ENCODE data around the gene SLC17A4.
"Not testable (repeated sequence)": the region's sequence is repeated elsewhere in the genome, so short reads cannot be mapped to it uniquely, and the experiment has no call there.

Gene SLC17A4

DNA sequence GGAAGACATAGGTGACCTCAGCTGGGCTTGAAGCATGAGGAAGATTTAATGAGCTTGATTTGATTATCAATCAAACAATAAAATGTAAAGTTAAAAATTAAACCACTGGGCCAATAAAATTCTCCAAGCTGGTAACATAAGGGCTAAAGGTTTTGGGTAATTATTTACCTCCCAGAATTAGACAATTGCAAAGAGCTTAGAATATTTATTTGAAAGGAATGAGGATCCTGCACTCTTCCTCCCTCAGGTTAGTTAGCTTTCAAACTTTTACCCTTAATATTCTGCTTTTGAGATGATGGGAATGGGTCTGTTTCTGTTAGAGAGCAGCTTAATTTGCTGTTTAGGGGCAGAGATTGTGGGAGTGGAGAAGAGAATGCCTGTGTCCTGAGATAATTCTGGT, at the start of gene SLC17A4:
SLC17A4 (plus strand) TSS at position 208 of the 400 bp plus-strand sequence. CDS start 7,221 bp downstream, outside the sequence.
- DNase-seq, result no peak

GRCh38 chr6:25706314-25707014, 48.1 kb upstream of the SLC17A4 start:
- DNase-seq, result no peak

GRCh38 chr6:25709761-25710160, 44.8 kb upstream of the SLC17A4 start:
- no peak for DNase-seq

DNA sequence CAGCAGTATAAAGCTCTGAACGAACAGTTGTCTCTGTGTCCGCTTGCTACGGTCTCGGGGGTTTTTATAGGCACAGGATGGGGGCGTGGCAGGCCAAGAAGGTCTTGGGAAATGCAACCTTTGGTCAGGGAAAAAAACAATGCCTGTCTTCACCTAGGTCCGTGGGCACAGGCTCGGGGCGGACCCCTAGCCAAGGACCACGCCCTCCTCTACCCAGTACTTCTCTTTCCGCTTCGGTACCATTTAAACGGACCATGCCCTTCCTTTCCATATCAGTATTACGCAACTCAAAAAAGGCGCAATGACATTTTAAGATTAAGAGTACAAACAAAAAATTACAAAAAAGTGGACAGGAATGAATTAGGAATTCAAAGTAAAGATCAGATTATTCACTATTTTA, 44.3 kb upstream of the SLC17A4 start:
- DNase-seq, result no peak

GRCh38 chr6:25713824-25714223, 40.7 kb upstream of the SLC17A4 start:
- DNase-seq, result no peak

DNA sequence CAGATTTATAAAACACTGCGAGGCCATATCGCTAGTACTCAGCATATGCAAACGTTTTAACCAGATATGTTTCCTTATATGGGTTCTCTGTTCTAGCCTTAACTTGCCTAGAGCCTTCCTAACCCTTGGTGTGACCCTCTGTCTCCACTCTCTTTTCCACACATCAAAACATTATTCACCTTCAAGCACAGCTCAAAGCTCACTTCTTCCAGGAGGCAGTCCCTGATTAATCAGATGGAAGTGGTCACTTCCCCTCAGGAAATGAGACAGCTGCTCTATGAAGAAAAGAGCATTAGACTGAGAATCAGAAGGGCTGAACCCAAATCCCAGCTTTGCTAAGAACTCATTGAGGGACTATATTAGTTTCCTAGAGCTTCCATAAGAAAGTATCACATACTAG, 39.8 kb upstream of the SLC17A4 start:
- DNase-seq, result no peak

DNA sequence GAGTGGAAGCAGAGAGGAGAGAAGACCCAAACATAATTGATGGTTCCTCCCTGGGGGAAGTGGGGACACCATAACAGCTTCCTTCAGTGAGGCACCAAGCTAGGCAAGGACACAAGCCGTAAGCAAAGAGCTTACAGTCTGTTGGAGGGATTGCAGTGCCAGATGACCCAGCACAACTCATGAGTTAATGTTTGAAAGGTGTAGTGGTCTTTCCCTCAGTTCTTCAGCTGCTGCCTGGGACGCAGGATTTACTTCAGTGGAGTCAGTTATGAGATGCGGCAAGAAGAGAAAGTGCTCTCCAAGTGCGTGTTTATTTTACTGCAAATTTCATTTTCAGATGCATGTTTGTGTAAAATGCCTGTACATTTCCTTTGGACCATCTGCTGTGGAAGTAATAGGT, 38.7 kb upstream of the SLC17A4 start:
- DNase-seq, result no peak

- no peak for DNase-seq
Measured at GRCh38 chr6:25717866-25718740, 36.4 kb upstream of the SLC17A4 start.

DNA sequence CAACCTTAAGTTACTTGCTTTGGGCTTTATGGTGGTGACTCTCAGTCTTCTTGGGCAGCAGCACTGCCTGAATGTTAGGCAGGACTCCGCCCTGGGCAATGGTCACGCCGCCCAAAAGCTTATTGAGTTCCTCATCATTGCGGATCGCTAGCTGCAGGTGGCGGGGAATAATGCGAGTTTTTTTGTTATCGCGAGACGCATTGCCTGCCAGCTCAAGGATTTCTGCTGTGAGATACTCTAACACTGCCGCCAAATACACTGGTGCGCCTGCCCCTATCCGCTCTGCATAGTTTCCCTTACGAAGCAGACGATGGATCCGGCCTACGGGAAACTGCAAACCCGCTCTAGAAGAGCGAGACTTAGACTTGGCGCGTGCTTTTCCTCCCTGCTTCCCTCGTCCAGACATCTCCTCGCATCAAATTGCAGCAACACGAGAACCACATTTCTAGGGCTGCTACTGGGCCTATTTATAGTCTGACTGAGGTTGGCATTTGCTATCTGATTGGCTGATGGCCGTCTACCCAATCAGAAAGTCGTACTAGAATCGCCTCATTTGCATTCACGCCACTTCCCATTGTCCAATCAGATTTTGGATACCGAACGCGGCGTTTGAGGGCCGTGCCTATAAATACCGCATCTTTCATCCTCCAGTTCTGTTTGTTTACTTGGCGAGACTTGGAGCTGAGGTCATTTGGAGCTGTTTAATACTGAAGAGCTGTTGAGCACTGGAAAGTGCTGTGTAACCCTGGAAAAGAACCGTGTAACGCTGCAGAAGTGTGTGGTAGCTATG, 28.2 kb upstream of the SLC17A4 start:
- DNase-seq, result no peak

DNA sequence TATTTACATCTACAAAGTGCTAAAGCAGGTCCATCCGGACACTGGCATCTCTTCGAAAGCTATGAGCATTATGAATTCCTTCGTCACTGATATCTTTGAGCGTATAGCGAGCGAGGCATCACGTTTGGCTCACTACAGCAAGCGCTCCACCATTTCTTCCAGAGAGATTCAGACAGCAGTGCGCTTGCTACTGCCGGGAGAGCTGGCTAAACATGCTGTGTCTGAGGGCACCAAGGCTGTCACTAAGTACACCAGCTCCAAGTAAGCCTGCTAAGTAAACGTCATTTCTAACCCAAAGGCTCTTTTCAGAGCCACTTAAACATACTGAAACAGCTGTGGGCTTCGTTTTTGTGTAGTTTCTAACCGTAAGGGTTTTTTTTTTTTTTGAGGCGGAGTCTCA, 27.5 kb upstream of the SLC17A4 start:
- no peak for DNase-seq

DNA sequence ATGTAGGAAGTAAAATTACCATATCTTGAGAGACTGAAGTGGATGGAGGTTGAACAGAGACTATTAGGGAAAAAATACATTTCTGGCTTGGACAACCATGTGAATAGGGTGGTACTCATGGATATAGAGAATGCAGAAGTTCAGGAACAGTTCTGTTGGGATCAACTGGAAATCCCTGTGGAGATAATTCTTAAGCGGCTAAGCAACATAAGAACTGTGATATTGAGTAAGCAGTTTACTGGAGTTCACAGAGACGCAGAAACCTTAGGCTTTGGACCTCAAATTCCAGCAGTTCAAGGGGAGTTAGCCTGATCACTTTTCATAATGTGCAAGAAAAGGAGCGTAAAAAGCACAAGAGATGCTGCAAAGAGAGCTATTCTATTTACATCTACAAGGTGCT, 23.6 kb upstream of the SLC17A4 start:
- DNase-seq, result no peak

DNA sequence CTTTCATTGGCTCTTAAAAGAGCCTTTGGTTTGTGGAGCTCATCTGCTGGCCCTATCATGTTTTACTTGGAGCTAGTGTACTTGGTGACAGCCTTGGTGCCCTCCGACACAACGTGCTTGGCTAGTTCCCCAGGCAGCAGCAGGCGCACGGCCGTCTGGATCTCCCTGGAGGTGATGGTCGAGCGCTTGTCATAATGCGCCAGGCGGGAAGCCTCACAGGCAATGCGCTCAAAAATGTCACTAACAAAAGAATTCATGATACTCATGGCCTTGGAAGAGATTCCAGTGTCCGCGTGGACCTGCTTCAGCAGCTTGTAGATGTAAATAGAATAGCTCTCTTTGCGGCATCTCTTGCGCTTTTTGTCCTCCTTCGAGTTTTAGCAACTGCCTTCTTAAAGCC, 22.8 kb upstream of the SLC17A4 start:
- DNase-seq, result no peak

DNA sequence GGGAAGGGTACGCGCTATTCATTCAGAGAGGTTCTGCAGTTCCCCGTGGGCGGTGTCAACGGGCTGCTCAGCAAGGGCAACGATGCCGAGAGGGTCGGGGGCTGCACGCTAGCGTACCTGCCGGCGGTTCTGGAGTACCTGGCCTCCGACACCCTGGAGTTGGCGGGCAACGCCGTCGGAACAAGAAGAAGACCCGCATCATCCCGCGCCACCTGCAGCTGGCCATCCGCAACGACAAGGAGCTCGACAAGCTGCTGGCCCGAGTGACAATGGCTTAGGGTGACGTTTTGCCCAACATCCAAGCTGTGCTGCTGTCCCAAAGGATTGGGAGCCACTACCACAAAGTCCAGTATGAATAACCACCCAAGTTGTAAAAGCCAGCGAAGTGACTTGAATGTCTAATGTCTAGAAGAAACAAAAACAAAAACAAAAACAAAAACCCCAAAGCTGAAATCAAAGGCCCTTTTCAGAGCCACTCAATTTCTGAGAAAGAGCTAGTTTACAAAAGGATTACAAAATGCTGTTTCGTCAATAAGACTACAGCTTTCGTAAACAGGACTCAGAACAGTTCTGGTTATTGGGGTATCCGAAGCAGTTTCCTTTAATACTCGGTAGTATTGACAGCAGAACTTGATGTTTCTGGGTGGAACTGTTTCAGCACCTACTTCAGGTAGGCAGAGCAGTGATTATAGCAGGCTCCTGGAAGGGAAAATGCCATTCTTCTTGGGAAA, 21.9 kb upstream of the SLC17A4 start:
- no peak for DNase-seq

- no peak for DNase-seq
Measured at GRCh38 chr6:25735261-25735660, 19.3 kb upstream of the SLC17A4 start.

GRCh38 chr6:25743868-25744267, 10.7 kb upstream of the SLC17A4 start:
- no peak for DNase-seq

GRCh38 chr6:25745836-25746235, 8.7 kb upstream of the SLC17A4 start:
- no peak for DNase-seq

DNA sequence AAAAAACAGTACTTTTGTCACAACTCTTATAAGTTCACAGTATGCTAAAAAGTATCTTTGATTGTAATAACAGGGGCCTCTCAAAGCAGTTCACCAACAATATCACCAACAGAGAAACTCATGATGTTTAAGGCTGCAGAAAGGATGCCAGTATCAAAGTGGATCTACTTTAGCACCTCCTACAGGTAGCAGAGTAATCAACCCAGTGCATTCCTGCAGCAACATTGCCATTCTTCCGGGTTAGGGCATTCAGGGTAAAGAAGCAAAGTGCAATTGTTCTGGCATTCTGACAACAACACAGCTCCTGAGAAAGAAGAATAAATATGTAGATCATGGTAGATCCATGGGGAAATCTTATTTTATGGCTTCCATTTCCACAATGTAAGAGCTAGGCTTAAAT, 7.6 kb upstream of the SLC17A4 start:
- no peak for DNase-seq

DNA sequence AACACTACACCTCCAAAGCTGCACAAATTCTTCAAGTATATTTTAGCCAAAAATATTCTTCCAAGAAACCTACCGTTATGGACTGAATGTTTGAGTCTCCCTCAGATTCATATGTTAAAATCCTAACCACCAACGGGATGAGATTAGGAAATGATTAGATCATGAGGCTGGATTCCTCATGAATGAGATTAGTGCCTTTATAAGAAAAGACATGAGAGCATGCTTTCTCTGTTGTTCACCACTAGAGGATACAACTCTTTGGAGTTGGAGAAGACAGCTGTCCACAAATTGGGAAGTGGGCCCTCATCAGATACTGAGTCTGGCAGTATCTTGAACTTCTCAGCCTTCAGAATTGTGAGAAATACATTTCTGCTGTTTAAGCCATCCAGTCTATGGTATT, 7.1 kb upstream of the SLC17A4 start:
- DNase-seq, result no peak

DNA sequence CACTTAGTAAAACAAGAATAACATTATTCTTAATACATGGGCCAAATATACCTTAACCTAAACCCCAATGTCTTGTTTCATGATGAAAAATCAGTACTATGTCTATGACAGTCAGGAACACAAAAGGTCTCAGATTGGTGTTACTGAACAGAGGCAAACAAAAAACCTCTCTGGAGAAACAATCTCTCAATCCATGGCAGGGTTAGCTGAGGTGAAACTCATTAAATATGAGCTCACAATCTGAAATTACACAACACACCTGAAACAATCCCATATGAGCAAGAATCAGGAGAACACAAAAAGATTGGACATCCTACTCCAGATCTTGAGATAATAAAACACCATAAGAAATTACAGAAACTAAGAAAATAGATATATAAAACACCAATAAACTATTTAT, 6.5 kb upstream of the SLC17A4 start:
- DNase-seq, result no peak

DNA sequence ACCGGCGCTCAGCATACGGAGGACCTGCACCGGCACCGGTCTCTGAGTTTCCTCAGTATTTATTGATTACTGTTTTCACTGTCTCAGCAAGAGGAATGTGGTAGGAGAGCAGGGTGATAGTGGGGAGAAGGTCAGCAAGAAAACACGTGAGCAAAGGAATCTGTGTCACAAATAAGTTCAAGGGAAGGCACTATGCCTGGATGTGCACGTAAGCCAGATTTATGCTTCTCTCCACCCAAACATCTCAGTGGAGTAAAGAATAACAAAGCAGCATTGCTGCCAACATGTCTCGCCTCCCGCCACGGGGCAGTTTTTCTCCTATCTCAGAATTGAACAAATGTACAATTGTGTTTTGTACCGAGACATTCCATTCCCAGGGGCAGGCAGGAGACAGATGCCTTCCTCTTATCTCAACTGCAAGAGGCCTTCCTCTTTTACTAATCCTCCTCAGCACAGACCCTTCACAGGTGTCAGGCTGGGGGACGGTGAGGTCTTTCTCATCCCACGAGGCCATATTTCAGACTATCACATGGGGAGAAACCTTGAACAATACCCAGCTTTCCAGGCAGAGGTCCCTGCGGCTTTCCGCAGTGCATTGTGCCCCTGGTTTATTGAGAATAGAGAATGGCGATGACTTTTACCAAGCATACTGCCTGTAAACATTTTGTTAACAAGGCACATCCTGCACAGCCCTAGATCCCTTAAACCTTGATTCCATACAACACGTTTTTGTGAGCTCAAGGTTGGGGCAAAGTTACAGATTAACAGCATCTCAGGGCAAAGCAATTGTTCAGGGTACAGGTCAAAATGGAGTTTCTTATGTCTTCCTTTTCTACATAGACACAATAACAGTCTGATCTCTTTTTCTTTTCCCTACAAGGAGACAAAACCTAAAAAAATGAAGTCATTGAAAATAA, 5.7 kb upstream of the SLC17A4 start:
- not testable (repeated sequence) for DNase-seq

DNA sequence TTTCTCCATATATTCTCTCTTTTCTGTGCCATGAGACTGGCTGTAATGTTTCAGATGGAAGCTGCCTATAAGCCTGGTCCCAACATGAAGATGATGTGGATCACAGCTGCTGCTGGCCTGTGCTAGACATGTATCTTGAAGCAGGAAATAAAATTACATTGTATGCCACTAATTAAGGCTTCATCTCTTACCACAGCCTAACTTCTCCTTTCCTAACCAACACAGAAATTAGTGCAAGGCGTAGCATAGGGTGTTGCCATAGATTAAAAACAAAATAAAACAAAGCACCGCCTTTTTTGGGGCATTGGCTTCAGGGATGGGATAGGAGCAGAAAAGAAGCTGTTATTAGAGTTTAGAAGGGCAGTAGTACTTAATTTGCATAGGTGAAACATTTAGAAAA, 4.7 kb upstream of the SLC17A4 start:
- no peak for DNase-seq

DNA sequence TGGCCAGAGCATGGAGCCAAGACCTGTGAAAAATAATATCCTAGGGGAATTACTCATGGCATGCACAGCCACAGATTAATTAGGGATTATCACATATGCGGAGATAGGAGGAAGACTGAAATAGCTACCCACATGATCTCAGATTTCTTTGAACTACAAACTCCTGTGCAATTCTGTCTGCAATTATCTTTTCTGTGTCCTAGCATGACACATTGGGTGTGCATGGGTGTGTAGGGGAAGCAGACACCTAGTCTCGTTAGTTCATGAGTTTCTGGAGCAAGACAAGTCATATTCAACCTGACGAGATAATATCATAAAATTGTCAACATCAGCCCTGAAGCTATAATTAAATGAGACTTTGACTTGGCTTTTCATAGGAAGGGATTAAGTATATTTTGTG, 3.6 kb upstream of the SLC17A4 start:
- no peak for DNase-seq

Measured in activated CD4-positive, CD25-positive, alpha-beta regulatory T cell (primary cell).